Measurements from ENCODE around the gene HSPB8. TPM values are rescaled to one million over a fixed set of nuclear protein-coding genes. Genes with fewer than 3 reads are reported as not detected.

The HSPB8 gene
- total RNA-seq, 4 donors from 2014 or later = 85.3 to 139 (median 107) TPM

DNA sequence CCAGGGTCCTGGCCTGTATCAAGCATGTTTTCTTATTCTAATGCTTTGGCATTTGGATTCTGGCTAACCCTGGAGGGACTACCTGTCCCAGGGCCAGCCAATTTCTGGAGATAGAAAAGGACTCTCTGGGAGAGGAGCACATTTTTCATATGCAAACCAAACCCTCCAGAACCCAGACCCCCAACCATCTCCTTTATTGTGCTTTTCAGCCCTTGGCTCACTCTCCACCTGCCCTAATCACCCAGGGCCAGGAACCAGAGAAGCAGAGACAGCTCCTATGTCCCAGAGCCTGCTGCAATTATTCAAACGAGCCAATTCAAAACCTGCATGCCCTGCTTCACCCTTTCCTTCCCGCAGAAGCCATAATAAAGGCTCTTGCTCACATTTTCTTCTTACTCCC, 23.8 kb downstream of the HSPB8 start:
- WGBS, 2 donors = 26 to 40% methylated on average over 2 of the region's 2 CpGs
- intact Hi-C loops (cut with DNase I; ENCODE audit: low total_unique reads) = no loop called here
- TF ChIP-seq POLR2A (IDR thresholded peaks at IDR 0.05) = no peak
- TF ChIP-seq, protein P1, sequence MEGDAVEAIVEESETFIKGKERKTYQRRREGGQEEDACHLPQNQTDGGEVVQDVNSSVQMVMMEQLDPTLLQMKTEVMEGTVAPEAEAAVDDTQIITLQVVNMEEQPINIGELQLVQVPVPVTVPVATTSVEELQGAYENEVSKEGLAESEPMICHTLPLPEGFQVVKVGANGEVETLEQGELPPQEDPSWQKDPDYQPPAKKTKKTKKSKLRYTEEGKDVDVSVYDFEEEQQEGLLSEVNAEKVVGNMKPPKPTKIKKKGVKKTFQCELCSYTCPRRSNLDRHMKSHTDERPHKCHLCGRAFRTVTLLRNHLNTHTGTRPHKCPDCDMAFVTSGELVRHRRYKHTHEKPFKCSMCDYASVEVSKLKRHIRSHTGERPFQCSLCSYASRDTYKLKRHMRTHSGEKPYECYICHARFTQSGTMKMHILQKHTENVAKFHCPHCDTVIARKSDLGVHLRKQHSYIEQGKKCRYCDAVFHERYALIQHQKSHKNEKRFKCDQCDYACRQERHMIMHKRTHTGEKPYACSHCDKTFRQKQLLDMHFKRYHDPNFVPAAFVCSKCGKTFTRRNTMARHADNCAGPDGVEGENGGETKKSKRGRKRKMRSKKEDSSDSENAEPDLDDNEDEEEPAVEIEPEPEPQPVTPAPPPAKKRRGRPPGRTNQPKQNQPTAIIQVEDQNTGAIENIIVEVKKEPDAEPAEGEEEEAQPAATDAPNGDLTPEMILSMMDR (IDR thresholded peaks at IDR 0.05) = no peak
- no peak for DNase-seq (ENCODE audit: low spot score in 2 of 2)
- H3K4me3 ChIP-seq (ENCODE audit: low read depth, poor library complexity, severe bottlenecking) = no peak overlapping the region

DNA sequence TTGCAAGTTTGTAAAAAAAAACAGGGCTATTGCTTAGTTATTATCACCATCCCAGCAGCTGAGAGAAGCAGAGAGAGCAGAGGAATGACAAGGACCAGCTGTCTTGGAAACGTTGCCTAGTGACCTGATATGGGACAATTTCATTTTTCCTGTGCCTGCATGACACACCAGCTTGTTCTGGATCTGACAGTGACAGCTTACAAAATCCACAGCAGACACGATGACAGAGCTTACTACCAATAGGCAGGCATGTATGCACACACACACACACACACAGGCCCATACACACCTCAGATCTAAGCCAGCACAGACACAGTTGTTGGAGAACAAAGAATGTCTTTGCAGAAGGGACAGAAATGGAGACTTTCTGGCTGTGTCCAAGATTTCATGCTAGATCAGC, 25.4 kb downstream of the HSPB8 start:
- 27 to 28% methylated on average over 2 of the region's 2 CpGs for WGBS, 2 donors

DNA sequence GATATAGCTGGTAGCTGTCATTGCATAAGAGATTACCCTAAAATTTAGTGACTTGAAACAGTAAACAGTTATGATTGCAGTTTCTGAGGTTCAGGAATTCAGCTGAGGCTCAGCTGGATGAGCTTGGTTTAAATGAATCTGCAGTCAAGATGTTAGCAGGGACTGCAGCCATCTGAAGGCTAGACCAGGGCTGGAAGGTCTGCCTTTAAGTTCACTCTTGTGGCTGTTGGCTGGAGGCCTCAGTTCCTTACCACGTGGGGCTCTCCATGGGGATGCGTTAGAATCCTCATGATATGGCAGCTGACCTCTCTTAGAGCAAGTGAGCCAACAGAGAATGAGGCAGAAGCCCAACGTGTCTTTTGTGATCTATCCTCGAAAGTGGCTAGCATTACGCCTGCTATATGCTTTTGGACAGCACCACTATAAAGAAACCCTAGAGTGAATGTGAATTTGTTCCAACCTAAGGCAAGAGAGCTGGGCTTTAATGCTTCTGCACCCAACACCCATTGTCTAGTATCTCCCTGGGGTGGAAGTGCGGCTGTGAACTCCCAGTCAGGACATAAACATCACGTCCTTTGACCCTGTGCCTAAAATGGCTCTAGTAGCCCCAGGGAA, 26.0 kb downstream of the HSPB8 start:
- TF ChIP-seq, protein P1 (IDR thresholded peaks at IDR 0.05) = no peak
- TF ChIP-seq POLR2A (IDR thresholded peaks at IDR 0.05) = no peak
- intact Hi-C loops (cut with DNase I; ENCODE audit: low total_unique reads) = no loop called here
- no peak overlapping the region for H3K4me3 ChIP-seq (ENCODE audit: low read depth, poor library complexity, severe bottlenecking)
- 74 to 77% methylated on average over 7 of the region's 7 CpGs for WGBS, 2 donors
- DNase-seq (ENCODE audit: low spot score in 2 of 2) = no peak

More for the DNA sequence above, 25.4 kb downstream of the HSPB8 start:
- intact Hi-C loops (cut with DNase I; ENCODE audit: low total_unique reads) = no loop called here
- no peak for DNase-seq (ENCODE audit: low spot score in 2 of 2)
- no peak overlapping the region for H3K4me3 ChIP-seq (ENCODE audit: low read depth, poor library complexity, severe bottlenecking)
- TF ChIP-seq, protein P1 (IDR thresholded peaks at IDR 0.05) = no peak
- TF ChIP-seq POLR2A (IDR thresholded peaks at IDR 0.05) = no peak

DNA sequence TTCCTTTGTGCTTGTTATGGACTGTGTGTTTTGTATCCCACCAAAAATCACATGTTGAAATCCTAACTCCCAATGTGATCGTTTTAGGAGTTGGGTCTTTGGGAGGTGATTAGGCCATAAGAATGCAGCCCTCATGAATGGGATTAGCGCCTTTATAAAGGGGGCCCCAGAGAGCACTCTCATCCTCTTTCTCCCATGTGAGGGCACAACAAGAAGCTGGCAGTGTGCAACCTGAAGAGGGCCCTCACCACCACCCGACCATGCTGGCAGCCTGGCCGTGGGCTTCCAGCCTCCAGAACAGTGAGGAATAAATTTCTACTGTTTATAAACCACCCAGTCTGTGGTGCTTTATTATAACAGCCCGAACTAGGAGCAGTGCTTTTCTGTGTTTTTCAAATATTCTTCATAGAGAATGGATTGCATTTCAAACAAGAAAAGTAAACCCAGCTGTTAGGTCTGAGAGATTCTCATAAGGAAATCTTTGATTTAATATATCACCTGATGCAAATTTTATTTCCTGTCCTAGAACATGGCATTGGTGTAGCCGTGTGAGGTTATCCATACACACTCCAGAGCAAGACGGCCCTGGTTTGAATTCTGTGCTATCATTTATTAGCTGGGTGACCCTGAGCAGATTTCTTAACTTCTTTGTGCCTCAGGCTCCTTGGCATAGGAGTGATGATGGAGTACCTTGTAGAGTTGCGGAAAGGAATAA, 27.8 kb downstream of the HSPB8 start:
- no peak for DNase-seq (ENCODE audit: low spot score in 2 of 2)
- intact Hi-C loops (cut with DNase I; ENCODE audit: low total_unique reads) = no loop called here
- TF ChIP-seq POLR2A (IDR thresholded peaks at IDR 0.05) = no peak
- TF ChIP-seq, protein P1 (IDR thresholded peaks at IDR 0.05) = no peak
- 55 to 71% methylated on average over 8 of the region's 8 CpGs for WGBS, 2 donors
- no peak overlapping the region for H3K4me3 ChIP-seq (ENCODE audit: low read depth, poor library complexity, severe bottlenecking)

DNA sequence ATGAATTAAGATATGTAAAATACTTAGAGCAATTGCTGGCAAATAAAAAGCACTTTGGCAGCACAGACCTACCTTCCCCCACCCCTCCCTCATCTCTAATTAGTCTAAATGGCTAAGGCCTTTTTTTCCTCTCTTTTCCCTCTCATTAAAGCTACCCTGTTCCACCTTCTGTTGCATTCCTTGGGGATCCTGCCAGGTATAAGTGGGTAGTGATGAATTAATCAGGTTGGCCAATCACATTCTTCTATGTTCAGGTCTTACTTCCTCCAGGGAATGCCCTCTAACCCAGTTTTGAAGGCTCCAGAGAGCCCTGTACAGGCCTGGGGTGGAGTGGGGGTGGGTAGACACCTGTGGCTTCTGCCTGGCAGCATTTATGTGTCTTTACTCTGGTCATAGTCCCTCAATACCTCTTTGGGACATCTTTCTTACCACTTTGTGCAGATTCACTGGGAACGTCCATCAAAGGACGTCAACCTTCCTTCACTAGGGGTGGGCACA, 28.4 kb downstream of the HSPB8 start:
- WGBS, 2 donors = 88 to 98% methylated on average over 2 of the region's 2 CpGs
- no peak for DNase-seq (ENCODE audit: low spot score in 2 of 2)
- no peak for TF ChIP-seq POLR2A (IDR thresholded peaks at IDR 0.05)
- TF ChIP-seq, protein P1 (IDR thresholded peaks at IDR 0.05) = no peak
- intact Hi-C loops (cut with DNase I; ENCODE audit: low total_unique reads) = no loop called here
- H3K4me3 ChIP-seq (ENCODE audit: low read depth, poor library complexity, severe bottlenecking) = no peak overlapping the region

Measured in lower leg skin (tissue), 4 donors.